NB4 (cell line): ENCODE measurements around the gene MCC.

ENCODE experiments used
- MYC ChIP-seq: IDR thresholded peaks from 2 replicates; pipeline ENCODE4 v1.6.1; 2011; ENCODE audit warnings: low read depth, low read length
- POLR2A ChIP-seq: IDR thresholded peaks from 2 replicates; pipeline ENCODE4 v1.6.1; 2011; ENCODE audit warnings: mild to moderate bottlenecking; ENCODE audit not compliant: insufficient read length; ENCODE audit errors: extremely low read depth
- TF ChIP-seq, protein P1 (sequence below): IDR thresholded peaks from 2 replicates; pipeline ENCODE4 v1.6.1; 2011; ENCODE audit warnings: low read depth, low read length
- TF ChIP-seq, protein P2 (sequence below): IDR thresholded peaks from one replicate; pipeline ENCODE4 v1.5.1; 2012; ENCODE audit warnings: low read depth, low read length

DNA sequence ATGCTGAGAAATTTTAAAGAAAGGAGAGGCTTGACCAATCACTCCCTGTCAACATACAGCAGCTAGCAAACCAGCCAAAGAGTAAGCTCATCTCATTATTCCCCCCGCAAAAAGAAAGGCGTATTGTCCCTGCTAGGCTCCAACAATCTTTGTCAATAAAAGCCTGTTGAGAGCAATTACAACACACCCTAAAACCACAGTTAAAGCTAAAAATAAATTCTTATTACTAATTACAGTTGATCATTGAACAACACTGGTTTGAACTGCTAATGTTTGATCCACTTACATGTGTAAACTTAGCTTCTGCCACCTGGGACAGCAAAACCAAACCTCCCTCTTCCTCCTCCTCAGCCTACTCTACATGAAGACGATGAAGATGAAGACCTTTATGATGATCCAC is 204.7 kb downstream of the MCC start:
- no peak for TF ChIP-seq POLR2A
- TF ChIP-seq, protein P1, sequence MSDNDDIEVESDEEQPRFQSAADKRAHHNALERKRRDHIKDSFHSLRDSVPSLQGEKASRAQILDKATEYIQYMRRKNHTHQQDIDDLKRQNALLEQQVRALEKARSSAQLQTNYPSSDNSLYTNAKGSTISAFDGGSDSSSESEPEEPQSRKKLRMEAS, result no peak
- TF ChIP-seq, protein P2, sequence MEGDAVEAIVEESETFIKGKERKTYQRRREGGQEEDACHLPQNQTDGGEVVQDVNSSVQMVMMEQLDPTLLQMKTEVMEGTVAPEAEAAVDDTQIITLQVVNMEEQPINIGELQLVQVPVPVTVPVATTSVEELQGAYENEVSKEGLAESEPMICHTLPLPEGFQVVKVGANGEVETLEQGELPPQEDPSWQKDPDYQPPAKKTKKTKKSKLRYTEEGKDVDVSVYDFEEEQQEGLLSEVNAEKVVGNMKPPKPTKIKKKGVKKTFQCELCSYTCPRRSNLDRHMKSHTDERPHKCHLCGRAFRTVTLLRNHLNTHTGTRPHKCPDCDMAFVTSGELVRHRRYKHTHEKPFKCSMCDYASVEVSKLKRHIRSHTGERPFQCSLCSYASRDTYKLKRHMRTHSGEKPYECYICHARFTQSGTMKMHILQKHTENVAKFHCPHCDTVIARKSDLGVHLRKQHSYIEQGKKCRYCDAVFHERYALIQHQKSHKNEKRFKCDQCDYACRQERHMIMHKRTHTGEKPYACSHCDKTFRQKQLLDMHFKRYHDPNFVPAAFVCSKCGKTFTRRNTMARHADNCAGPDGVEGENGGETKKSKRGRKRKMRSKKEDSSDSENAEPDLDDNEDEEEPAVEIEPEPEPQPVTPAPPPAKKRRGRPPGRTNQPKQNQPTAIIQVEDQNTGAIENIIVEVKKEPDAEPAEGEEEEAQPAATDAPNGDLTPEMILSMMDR, result no peak
- no peak for TF ChIP-seq MYC
